Measurements from ENCODE around the gene FAM83F. TPM values are rescaled to one million over a fixed set of nuclear protein-coding genes. Genes with fewer than 3 reads are reported as not detected.

FAM83F gene
- total and polyA plus RNA-seq, 10 of the 15 experiments (the other 5 are each of a cell fraction or from before 2014, with no cell fraction given): 0.01 to 0.05 (median 0.01) TPM; not detected in 7

- no peak overlapping the region for H3K4me2 ChIP-seq (ENCODE audit: control insufficient read depth, insufficient read depth)
- WGBS (ENCODE audit: insufficient coverage, insufficient replicate concordance, low lambda C conversion rate, missing lambda C conversion rate): 48% methylated on average over 10 of the region's 10 CpGs
- CTCF ChIA-PET: interaction anchor here (0.6 kb wide), 1 partner anchor 360 kb away, joined by 3 read pairs; no protein-coding TSS in a partner anchor
- H2AFZ ChIP-seq (ENCODE audit: control insufficient read depth, low read depth, low read length): no peak overlapping the region
- H3K4me3 ChIP-seq: no peak overlapping the region
- peaks cover 11% of the 10 kb centered on the region for H3K4me1 ChIP-seq (ENCODE audit: control insufficient read depth, insufficient read depth, low read length)
- no peaks in the 10 kb centered on the region for H3K36me3 ChIP-seq (ENCODE audit: control insufficient read depth in 2 of 2, insufficient read depth in 2 of 2, low read length in 1 of 2)
- POLR2A ChIA-PET: no interaction called here
- no peak for TF ChIP-seq EGR1 (IDR thresholded peaks at IDR 0.05; ENCODE audit: borderline replicate concordance in 1 of 2, low read depth in 2 of 2, low read length in 2 of 2)
- TF ChIP-seq FOS (IDR thresholded peaks at IDR 0.05; ENCODE audit: borderline replicate concordance, extremely low read depth, insufficient read length): no peak
- no peak for TF ChIP-seq PAX5 (IDR thresholded peaks at IDR 0.05; ENCODE audit: borderline replicate concordance, low read depth, low read length)
- TF ChIP-seq SREBF1 (IDR thresholded peaks at IDR 0.05; ENCODE audit: low read length): no peak
- no peak for TF ChIP-seq MEF2A (IDR thresholded peaks at IDR 0.05; ENCODE audit: insufficient read depth, low read depth, low read length)
- TF ChIP-seq ATF7 (IDR thresholded peaks at IDR 0.05; ENCODE audit: low read depth): no peak
- no peak for TF ChIP-seq MAX (IDR thresholded peaks at IDR 0.05; ENCODE audit: low read depth, low read length)
- no peak for TF ChIP-seq RUNX3 (IDR thresholded peaks at IDR 0.05; ENCODE audit: low read length)
- no peak for TF ChIP-seq EP300 (IDR thresholded peaks at IDR 0.05; ENCODE audit: borderline replicate concordance in 1 of 2, control insufficient read depth in 1 of 2, low read depth in 2 of 2, low read length in 2 of 2)
- TF ChIP-seq NBN (IDR thresholded peaks at IDR 0.05): no peak
- no peak for TF ChIP-seq MTA2 (IDR thresholded peaks at IDR 0.05; ENCODE audit: low read depth)
- intact Hi-C loops (cut with micrococcal nuclease; ENCODE audit: unreplicated experiment): no loop called here
- H3K27ac ChIP-seq (ENCODE audit: control insufficient read depth, insufficient read depth): no peak overlapping the region
- RAD21 ChIA-PET (ENCODE audit: unreplicated experiment): no interaction called here
- no TSS peak for BruUV-seq (replicated peaks)
- in situ Hi-C loops (cut with MboI): no loop called here
- SMC1A ChIA-PET (ENCODE audit: uncharacterized antibody, unreplicated experiment): no interaction called here
- H3K27me3 ChIP-seq (replicated peaks in 1 of 2; ENCODE audit: control insufficient read depth in 2 of 2, insufficient read depth in 2 of 2, low read length in 1 of 2): peaks cover 0 to 2% of the 10 kb centered on the region in 2 experiments; a peak in 1 of 4 replicates
- no peak for DNase-seq (ENCODE audit: low read depth, low spot score)
- H3K9ac ChIP-seq (ENCODE audit: control insufficient read depth, insufficient read depth, low read length): no peak overlapping the region
- ATAC-seq: peak; percentile 11; the same call in 1 of the 3 replicates
- H3K9me3 ChIP-seq (replicated peaks; ENCODE audit: control insufficient read depth, insufficient read depth, low read length): no peaks in the 10 kb centered on the region
- H3K79me2 ChIP-seq (ENCODE audit: control insufficient read depth, insufficient read depth, low read length): no peaks in the 10 kb centered on the region
- FAIRE-seq: no peak
- no peaks in the 10 kb centered on the region for H4K20me1 ChIP-seq (ENCODE audit: control insufficient read depth, insufficient read depth)
Measured at GRCh38 chr22:39988386-39989114, 6.2 kb upstream of the FAM83F start.

Data from GM12878 (cell line).